Mesodermal cell (in vitro differentiated cells): ENCODE measurements around the gene ZNF223. TPM values are rescaled to one million over a fixed set of nuclear protein-coding genes. Genes with fewer than 3 reads are reported as not detected.

Source experiments
- H3K27ac ChIP-seq: 2 replicates; pipeline ENCODE4 v1.7.0; 2013; ENCODE audit warnings: mild to moderate bottlenecking, low read depth, low read length, moderate library complexity; ENCODE audit not compliant: severe bottlenecking
- H3K36me3 ChIP-seq: 2 replicates; pipeline ENCODE4 v1.7.1; 2013; ENCODE audit warnings: mild to moderate bottlenecking, low read length, moderate library complexity; ENCODE audit not compliant: control insufficient read depth, insufficient read depth
- H3K4me1 ChIP-seq: one replicate; pipeline ENCODE4 v1.7.1; 2013; ENCODE audit warnings: mild to moderate bottlenecking, low read length; ENCODE audit not compliant: insufficient read depth, control insufficient read depth, poor library complexity, severe bottlenecking
- H3K4me3 ChIP-seq: 2 replicates; pipeline ENCODE4 v1.7.0; 2013; ENCODE audit warnings: low read length, control low read depth, mild to moderate bottlenecking; ENCODE audit not compliant: insufficient read depth, poor library complexity, severe bottlenecking; ENCODE audit errors: extremely low read depth
- H3K9me3 ChIP-seq: 2 replicates; pipeline ENCODE4 v1.7.1; 2013; ENCODE audit warnings: mild to moderate bottlenecking, low read length, moderate library complexity; ENCODE audit not compliant: control insufficient read depth
- WGBS, 2 experiments: methylation state at CpG; one replicate each; pipeline ENCODE4 v1.1.5; 2013; ENCODE audit warnings: missing lambda C conversion rate in 2 of 2; ENCODE audit not compliant: insufficient coverage in 2 of 2; 5-methylcytosine and 5-hydroxymethylcytosine counted together
- polyA plus RNA-seq, 2 experiments: library from polyadenylated mRNA; stranded (reverse); fragments of 50-300 nt; gene quantifications; one replicate each; pipeline ENCODE4 v1.2.3, GENCODE V29; 2013

ZNF223 gene
- 7.6 TPM for polyA plus RNA-seq (2013, experiment 1 of 2)
- 6.0 TPM for polyA plus RNA-seq (2013, experiment 2 of 2)

DNA sequence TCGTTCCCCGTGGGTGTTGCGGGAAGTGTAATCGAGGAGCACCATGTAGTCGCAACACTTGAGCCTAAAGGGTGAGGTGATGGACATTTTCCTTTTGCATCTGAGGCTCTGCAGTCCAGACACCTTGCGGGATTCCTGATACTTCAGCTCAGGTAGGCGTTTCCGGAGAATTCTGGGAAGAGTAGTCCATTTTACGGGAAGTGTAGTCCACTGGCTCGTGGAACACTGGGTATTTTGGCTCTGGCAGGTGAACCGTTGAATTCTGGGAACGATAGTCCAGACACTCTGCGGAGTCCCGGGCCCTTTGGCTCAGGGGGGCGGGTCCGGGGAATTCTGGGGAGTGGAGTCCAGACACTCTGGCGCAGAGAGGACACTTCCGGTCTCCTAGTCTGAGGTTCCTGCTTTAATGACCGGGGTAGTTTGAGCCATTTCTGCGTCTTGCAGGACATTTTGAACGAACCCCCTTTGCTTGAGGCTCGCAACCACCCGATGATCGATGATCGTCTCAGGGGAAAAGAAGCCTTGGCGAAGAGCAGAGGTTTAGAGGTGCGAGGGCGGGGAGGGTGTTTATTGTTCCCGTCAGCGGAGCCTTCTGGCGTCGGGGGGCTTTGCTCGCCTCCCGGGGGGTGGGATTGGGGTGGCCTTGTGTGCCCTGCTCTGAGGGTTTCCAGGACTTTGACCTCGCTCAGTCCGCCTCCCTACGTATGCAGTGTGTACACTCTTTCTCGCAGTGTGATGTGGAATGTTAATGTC is at the start of gene ZNF223:
Gene ZNF223 (plus strand): TSS at position 387 of the 753 bp plus-strand sequence. CDS start 3,141 bp downstream, outside the sequence.
- no peaks in the 10 kb centered on the region for H3K9me3 ChIP-seq
- 4 to 6% methylated on average over 29 of the region's 38 CpGs for WGBS, 2 experiments
- H3K27ac ChIP-seq: peak within 1 kb of the TSS; percentile 49
- H3K36me3 ChIP-seq: peaks cover 17% of the 10 kb centered on the region
- peak within 1 kb of the TSS; percentile 84 for H3K4me3 ChIP-seq
- no peaks in the 10 kb centered on the region for H3K4me1 ChIP-seq

DNA sequence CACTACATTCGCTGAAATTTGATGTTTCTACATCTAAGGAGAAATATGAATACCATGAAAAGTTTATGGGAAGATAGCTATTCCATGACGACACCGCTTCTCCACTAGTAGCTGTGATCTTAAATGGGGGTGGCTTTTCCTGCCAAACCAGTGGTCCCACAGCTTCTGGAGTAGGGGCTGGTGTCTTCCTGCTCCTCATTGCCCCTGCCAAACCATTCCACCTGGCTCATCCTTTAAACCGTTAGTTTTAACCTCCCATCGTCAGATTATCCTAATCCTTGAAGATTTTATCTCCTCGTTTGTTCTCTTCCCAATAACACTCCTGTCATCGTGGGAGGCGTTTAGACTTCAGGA is 49.6 kb upstream of the ZNF223 start:
- no peaks in the 10 kb centered on the region for H3K9me3 ChIP-seq
- peak overlapping the region; percentile 51 for H3K27ac ChIP-seq
- peaks cover 2% of the 10 kb centered on the region for H3K4me1 ChIP-seq
- 30 to 33% methylated on average over 7 to 8 of the region's 8 CpGs for WGBS, 2 experiments
- peak overlapping the region; percentile 80 for H3K4me3 ChIP-seq
- peaks cover 12% of the 10 kb centered on the region for H3K36me3 ChIP-seq

DNA sequence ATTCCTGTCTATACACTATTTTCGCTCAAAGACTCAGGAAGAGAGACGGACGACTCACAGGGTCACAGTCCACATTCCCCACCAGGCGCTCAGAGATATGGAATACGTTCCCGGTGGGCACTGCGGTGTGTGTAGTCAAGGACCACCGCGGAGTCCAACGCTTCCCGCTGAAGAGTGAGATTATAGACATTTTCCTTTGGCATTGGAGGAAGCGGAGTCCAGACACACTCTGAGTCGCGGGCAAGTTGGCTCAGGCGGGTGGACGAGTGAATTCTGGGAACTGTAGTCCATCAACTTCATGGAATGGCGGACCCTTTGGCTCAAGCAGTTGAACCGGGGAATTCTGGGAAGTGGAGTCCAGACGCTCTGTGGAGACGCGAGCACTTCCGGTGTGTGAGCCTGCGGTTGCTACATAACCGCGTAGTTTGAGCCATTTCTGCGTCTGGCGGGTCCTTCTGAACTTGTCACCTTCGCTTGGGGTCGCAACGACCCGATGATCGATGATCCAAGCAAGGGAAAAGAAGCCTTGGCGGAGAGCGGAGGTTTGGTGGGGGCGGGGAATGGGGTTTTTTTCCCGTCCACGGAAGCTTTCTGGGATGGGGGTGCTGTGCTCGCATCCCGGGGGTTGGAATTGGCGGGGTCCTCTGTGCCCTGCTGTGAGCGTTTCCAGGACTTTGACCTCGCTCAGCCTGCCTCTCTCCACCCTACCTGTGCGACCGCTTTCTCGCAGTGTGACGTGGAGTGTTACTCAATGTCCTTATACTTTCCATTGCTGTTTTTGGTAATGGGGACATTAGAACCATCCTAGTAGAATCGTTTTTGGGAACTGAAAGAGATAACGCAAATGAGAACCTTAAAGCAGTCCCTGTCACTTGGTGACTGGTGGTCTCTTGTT is 49.0 kb upstream of the ZNF223 start, which contains the start of gene ZNF230:
Gene ZNF230 (plus strand): TSS at position 392 of the 895 bp plus-strand sequence. CDS start 4,122 bp downstream, outside the sequence.
- peak within 1 kb of the TSS; percentile 51 for H3K27ac ChIP-seq
- 0 to 4% methylated on average over 31 to 35 of the region's 48 CpGs for WGBS, 2 experiments

DNA sequence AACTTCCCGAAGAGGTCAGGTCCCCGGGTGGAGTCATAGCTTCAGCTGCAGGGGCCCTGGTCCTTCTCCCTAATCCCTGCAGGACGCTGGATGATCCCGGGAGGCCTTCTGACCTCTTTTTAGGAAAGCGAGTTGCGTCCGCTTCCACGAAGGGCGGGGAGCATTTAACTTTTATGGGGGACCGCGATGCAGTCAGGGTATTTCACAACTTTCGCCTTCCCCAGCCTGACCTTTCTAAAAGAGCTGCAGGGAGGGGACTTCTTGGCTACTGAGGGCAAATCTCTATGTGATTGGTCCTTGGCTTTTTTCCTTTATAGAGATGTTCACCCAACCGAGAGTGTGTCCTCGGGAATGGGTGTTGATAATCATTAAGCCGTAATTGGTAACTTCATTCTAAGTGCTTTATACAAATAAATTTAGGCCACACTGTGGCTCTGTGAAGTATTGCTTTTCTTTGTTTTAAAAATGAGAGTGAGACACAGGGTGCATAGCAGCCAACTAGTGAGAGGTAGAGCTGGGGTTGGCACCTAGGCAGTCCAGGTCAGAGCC is 48.3 kb upstream of the ZNF223 start:
- H3K4me1 ChIP-seq: peaks cover 2% of the 10 kb centered on the region
- peaks cover 17% of the 10 kb centered on the region for H3K36me3 ChIP-seq
- no peaks in the 10 kb centered on the region for H3K9me3 ChIP-seq
- H3K4me3 ChIP-seq: peak overlapping the region; percentile 80
- no peak overlapping the region for H3K27ac ChIP-seq
- 3 to 6% methylated on average over 4 to 9 of the region's 15 CpGs for WGBS, 2 experiments

More for the DNA sequence above, 49.0 kb upstream of the ZNF223 start, which contains the start of gene ZNF230:
- Histone ChIP-seq H3K4me1 (peaks cover 2% of the 10 kb centered on the region), H3K36me3 (peaks cover 13% of the 10 kb centered on the region), H3K4me3 (peak within 1 kb of the TSS; percentile 80), H3K9me3 (no peaks in the 10 kb centered on the region)

DNA sequence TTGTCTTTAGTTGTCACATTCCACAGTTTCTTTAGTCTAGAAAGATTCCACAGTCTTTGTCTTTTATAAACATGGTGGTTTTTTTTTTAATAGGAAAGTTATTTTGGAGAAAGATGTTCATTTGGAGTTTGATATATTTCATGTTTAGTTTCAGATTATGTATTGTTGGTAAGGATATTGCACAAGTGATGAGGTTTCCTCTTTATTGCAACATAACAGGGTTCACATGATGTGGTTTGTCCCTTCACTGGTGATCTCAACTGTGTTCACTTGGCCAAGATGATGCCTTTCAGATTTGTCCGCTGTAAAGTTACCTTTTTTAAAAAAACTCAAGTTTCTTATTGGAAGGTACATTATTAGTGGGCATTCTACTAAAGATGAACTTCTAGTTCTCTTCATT is 45.9 kb upstream of the ZNF223 start:
- H3K4me3 ChIP-seq: no peak overlapping the region
- H3K27ac ChIP-seq: no peak overlapping the region
- H3K36me3 ChIP-seq: peaks cover 41% of the 10 kb centered on the region
- H3K4me1 ChIP-seq: peaks cover 2% of the 10 kb centered on the region
- peaks cover 21% of the 10 kb centered on the region for H3K9me3 ChIP-seq
- WGBS, 2 experiments: no CpG with 5 or more reads among the region's 1 CpG

DNA sequence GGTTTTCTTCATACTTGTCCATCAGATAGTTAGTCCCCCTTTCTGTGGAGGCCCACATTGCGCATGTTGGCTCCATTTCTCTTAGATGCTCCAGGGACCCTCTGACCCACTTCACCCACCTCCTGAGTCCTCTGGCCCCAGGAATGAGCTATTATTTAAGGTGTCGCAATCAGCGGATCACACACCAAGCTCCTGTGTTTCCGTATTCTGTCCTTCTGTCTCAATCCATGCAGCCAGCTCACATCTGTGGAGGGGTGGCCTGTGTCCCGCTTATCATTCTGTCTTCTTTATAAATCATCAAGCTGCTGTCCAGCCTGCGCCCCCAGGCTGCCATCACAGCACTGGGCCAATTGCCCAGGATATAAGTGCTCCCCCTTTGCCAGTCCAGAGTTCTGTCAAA is 44.4 kb upstream of the ZNF223 start:
- Histone ChIP-seq H3K4me1 (peaks cover 2% of the 10 kb centered on the region), H3K4me3 (no peak overlapping the region), H3K9me3 (peaks cover 32% of the 10 kb centered on the region), H3K36me3 (peaks cover 52% of the 10 kb centered on the region), H3K27ac (no peak overlapping the region)
- 94 to 98% methylated on average over 5 to 6 of the region's 6 CpGs for WGBS, 2 experiments

DNA sequence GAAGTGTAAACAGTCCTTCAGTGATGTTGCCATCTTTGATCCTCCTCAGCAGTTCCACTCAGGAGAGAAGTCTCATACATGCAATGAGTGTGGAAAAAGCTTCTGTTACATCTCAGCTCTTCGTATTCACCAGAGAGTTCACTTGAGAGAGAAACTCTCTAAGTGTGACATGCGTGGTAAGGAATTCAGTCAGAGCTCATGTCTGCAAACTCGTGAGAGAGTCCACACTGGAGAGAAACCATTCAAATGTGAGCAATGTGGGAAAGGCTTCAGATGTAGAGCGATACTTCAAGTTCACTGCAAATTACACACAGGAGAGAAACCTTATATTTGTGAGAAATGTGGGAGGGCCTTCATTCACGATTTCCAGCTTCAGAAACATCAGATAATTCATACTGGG is 41.4 kb upstream of the ZNF223 start:
- H3K4me1 ChIP-seq: no peaks in the 10 kb centered on the region
- peaks cover 52% of the 10 kb centered on the region for H3K36me3 ChIP-seq
- no peak overlapping the region for H3K4me3 ChIP-seq
- WGBS, 2 experiments: 77 to 87% methylated on average over 3 of the region's 5 CpGs
- H3K27ac ChIP-seq: no peak overlapping the region
- H3K9me3 ChIP-seq: peaks cover 36% of the 10 kb centered on the region

DNA sequence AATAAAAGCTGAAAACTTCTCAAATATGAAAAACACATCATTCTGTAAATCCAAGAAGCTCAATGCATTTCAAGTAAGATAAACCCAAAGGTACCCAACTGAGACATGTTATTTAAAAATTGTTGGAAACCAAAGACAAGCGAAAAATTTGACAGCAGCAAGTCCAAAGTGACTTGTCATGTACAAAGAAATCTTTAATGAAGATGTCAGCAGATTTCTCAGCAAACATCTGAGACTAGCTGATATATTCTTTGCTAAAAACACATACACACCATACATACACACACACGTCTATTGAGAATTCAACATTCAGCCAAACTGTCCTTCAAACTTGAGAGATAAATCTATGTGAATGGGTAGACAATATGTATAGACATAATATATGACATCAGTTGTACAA is 32.3 kb upstream of the ZNF223 start:
- H3K4me1 ChIP-seq: no peaks in the 10 kb centered on the region
- no peaks in the 10 kb centered on the region for H3K9me3 ChIP-seq
- H3K4me3 ChIP-seq: no peak overlapping the region
- H3K36me3 ChIP-seq: no peaks in the 10 kb centered on the region
- 71% methylated on average over 1 of the region's 2 CpGs; no CpG with 5 or more reads in 1 of the 2 experiments for WGBS, 2 experiments
- H3K27ac ChIP-seq: no peak overlapping the region

DNA sequence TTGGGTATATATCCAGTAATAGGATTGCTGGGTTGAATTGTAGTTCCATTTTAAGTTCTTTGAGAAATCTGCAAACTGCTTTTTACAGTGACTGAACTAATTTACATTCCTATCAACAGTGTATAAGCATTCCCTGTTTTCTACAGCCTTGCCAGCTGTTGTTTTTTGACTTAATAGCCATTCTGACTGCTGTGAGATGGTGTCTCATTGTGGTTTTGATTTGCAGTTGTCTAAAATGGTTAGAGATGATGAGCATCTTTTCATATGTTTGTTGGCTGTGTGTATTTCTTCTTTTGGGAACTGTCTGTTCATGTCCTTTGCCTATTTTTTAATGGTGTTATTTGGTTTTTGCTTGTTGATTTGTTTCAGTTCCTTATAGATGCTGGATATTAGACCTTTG is 30.6 kb upstream of the ZNF223 start:
- Histone ChIP-seq H3K36me3 (no peaks in the 10 kb centered on the region), H3K4me1 (no peaks in the 10 kb centered on the region), H3K27ac (no peak overlapping the region), H3K4me3 (no peak overlapping the region), H3K9me3 (no peaks in the 10 kb centered on the region)

DNA sequence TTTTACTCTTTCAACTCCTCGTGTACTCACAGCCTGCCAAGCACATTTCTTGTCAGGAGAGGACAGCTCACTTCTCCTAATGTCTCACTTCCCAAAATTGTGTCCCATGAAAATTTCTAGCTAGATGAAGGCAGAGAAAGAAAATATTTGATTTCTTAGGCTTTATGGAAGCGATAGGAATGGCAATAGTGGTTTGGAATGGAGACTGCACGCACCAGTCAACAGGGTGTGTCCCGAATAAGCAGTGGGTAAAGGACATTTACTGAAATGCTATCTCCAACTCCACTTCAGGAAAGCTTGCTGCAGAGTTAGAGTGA is 27.0 kb upstream of the ZNF223 start:
- 59 to 83% methylated on average over 1 to 4 of the region's 4 CpGs for whole genome bisulfite sequencing, 2 experiments
- Histone ChIP-seq H3K9me3 (peaks cover under 1% of the 10 kb centered on the region), H3K27ac (peak overlapping the region; percentile 37)

More for the DNA sequence above, 27.0 kb upstream of the ZNF223 start:
- Histone ChIP-seq H3K4me3 (peak overlapping the region; percentile 86), H3K4me1 (no peaks in the 10 kb centered on the region), H3K36me3 (peaks cover 32% of the 10 kb centered on the region)
